Nephron (organoid): ENCODE results near the gene MAP7.

Experiments used
- H3K27ac Mint-ChIP-seq, 3 experiments: 2 replicates each; pipeline ENCODE4 v1.8.0; 2020; ENCODE audit warnings: mixed read lengths in 3 of 3, mild to moderate bottlenecking in 2 of 3, moderate library complexity in 1 of 3
- H3K27me3 Mint-ChIP-seq: 2 replicates; pipeline ENCODE4 v1.8.0; 2021; ENCODE audit warnings: low read depth, mild to moderate bottlenecking, moderate library complexity, mixed read lengths
- H3K36me3 Mint-ChIP-seq: 2 replicates; pipeline ENCODE4 v1.8.0; 2020; ENCODE audit warnings: low read depth, mixed read lengths
- H3K4me1 Mint-ChIP-seq: 2 replicates; pipeline ENCODE4 v1.8.0; 2020; ENCODE audit warnings: mixed read lengths
- H3K4me3 Mint-ChIP-seq, 3 experiments: 2 replicates each; pipeline ENCODE4 v1.8.0; 2020; ENCODE audit warnings: mild to moderate bottlenecking in 3 of 3, mixed read lengths in 3 of 3, moderate library complexity in 2 of 3
- H3K9me3 Mint-ChIP-seq: 2 replicates; pipeline ENCODE4 v1.8.0; 2020; ENCODE audit warnings: mixed read lengths
- TF ChIP-seq, protein P1 (sequence below), 3 experiments: fragments of 200-600 bp; sonication (generic); IDR thresholded peaks; one replicate each; pipeline ENCODE4 v1.5.0; 2021; ENCODE audit warnings: antibody characterized with exemption in 3 of 3; ENCODE audit not compliant: unreplicated experiment in 3 of 3

Gene MAP7

DNA sequence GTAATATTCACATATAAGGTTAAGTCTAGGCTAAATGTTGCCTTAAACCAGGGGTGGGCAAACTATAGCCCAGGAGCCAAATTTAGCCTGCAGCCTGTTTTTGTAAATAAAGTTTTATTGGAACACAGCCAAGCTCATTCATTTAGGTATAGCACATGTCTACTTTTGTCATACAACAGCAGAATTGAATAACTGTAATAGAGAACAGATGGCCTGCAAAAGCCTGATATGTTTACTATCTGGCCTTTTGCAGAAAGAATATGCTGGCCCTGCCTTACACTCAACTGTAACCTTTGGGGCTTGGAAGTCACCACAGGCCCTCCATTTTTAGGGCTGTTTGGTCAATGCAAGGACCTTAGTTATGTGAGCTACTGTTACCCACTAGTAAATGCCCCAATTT, 242.9 kb downstream of the MAP7 start:
- TF ChIP-seq, protein P1, sequence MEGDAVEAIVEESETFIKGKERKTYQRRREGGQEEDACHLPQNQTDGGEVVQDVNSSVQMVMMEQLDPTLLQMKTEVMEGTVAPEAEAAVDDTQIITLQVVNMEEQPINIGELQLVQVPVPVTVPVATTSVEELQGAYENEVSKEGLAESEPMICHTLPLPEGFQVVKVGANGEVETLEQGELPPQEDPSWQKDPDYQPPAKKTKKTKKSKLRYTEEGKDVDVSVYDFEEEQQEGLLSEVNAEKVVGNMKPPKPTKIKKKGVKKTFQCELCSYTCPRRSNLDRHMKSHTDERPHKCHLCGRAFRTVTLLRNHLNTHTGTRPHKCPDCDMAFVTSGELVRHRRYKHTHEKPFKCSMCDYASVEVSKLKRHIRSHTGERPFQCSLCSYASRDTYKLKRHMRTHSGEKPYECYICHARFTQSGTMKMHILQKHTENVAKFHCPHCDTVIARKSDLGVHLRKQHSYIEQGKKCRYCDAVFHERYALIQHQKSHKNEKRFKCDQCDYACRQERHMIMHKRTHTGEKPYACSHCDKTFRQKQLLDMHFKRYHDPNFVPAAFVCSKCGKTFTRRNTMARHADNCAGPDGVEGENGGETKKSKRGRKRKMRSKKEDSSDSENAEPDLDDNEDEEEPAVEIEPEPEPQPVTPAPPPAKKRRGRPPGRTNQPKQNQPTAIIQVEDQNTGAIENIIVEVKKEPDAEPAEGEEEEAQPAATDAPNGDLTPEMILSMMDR (IDR thresholded peaks at IDR 0.05; ENCODE audit: unreplicated experiment in 3 of 3), result no peak
- H3K9me3 Mint-ChIP-seq, result no peaks in the 10 kb centered on the region
- no peak overlapping the region for H3K4me3 Mint-ChIP-seq
- H3K36me3 Mint-ChIP-seq, result no peaks in the 10 kb centered on the region
- no peaks in the 10 kb centered on the region for H3K27me3 Mint-ChIP-seq
- no peaks in the 10 kb centered on the region for H3K4me1 Mint-ChIP-seq
- H3K27ac Mint-ChIP-seq, result no peak overlapping the region

DNA sequence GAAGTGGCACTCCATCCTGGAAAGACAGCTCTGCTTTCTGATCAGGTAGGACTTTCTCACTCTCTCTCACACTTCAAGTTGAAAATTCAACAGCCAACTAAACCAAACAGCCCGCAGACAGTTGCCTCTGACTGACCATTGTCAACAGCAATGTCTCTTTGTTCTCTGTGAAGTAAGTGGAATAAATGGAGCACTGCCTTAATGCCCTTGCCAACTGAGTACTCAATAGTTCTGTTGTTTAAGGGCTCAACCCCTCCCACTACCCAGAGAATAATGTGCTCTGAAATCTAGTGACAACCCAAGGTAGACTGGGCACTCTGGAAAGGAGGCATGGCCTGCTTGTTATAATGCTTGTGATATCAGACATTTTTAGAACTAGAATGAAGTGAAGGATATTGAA, 243.8 kb downstream of the MAP7 start:
- no peaks in the 10 kb centered on the region for H3K9me3 Mint-ChIP-seq
- H3K27ac Mint-ChIP-seq, result no peak overlapping the region
- H3K4me1 Mint-ChIP-seq, result no peaks in the 10 kb centered on the region
- H3K4me3 Mint-ChIP-seq, result no peak overlapping the region
- H3K27me3 Mint-ChIP-seq, result no peaks in the 10 kb centered on the region
- H3K36me3 Mint-ChIP-seq, result no peaks in the 10 kb centered on the region
- TF ChIP-seq, protein P1 (IDR thresholded peaks at IDR 0.05; ENCODE audit: unreplicated experiment in 3 of 3), result no peak

DNA sequence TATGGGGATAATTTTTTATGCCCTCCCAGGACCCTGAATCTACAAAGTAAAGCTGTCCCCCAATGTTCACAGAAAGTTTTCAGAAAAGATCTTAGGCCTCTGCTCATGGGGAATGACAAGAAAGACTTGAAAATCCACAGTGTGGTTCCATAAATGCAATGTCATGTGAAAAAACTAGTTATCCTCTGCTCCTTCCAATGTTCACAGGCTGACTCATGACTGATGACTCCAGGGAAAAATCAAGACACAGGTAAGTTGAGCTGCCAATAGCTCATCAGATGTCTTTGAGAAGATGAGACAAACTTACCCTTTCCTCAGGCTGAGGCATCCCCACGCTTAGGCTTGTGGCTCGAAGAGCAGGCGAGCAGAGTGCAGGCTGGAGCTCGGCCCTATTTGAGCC, 245.8 kb downstream of the MAP7 start:
- Mint-ChIP-seq H3K27ac (no peak overlapping the region), H3K27me3 (no peaks in the 10 kb centered on the region), H3K36me3 (no peaks in the 10 kb centered on the region), H3K4me1 (no peaks in the 10 kb centered on the region), H3K9me3 (peaks cover 2% of the 10 kb centered on the region), H3K4me3 (no peak overlapping the region)
- TF ChIP-seq, protein P1 (IDR thresholded peaks at IDR 0.05; ENCODE audit: unreplicated experiment in 3 of 3), result no peak

DNA sequence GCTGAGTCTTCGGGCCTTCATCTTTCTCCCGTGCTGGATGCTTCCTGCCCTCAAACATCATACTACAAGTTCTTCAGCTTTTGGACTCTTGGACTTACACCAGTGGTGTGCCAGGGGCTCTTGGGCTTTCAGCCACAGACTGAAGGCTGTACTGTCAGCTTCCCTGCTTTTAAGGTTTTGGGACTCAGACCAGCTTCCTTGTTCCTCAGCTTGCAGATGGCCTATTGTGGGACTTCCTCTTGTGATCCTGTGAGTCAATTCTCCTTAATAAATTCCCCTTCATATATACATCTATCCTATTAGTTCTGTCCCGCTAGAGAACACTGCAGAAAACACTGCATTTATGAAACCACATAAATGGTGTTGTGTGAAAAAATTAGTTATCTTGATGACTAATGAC, 246.7 kb downstream of the MAP7 start:
- no peaks in the 10 kb centered on the region for H3K36me3 Mint-ChIP-seq
- TF ChIP-seq, protein P1 (IDR thresholded peaks at IDR 0.05; ENCODE audit: unreplicated experiment in 3 of 3), result no peak

DNA sequence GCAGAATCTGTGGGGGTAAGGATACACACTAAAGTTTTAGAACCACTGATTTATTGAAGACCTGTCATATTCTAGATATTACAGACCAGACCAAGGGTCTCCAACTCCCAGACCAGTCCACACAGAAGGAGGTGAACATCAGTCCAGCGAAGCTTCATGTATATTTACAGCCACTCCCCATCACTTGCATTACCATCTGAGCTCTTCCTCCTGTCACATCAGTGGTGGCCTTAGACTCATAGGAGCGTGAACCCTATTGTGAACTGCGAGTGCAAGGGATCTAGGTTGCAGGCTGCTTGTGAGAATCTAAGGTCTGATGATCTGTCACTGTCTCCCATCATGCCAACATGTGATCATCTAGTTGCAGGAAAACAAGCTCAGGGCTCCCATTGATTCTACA, 255.6 kb downstream of the MAP7 start:
- Mint-ChIP-seq H3K36me3 (peaks cover under 1% of the 10 kb centered on the region), H3K4me3 (no peak overlapping the region)

More for the DNA sequence above, 246.7 kb downstream of the MAP7 start:
- Mint-ChIP-seq H3K4me3 (no peak overlapping the region), H3K9me3 (peaks cover 2% of the 10 kb centered on the region), H3K4me1 (no peaks in the 10 kb centered on the region), H3K27ac (no peak overlapping the region), H3K27me3 (no peaks in the 10 kb centered on the region)

More for the DNA sequence above, 255.6 kb downstream of the MAP7 start:
- Mint-ChIP-seq H3K27ac (peak overlapping the region in 1 of 3 experiments; percentile 26), H3K27me3 (no peaks in the 10 kb centered on the region), H3K9me3 (no peaks in the 10 kb centered on the region), H3K4me1 (peaks cover 12% of the 10 kb centered on the region)
- TF ChIP-seq, protein P1 (IDR thresholded peaks at IDR 0.05; ENCODE audit: unreplicated experiment in 3 of 3), result no peak
